ENCODE measurements around the gene MANBA.

Gene MANBA

DNA sequence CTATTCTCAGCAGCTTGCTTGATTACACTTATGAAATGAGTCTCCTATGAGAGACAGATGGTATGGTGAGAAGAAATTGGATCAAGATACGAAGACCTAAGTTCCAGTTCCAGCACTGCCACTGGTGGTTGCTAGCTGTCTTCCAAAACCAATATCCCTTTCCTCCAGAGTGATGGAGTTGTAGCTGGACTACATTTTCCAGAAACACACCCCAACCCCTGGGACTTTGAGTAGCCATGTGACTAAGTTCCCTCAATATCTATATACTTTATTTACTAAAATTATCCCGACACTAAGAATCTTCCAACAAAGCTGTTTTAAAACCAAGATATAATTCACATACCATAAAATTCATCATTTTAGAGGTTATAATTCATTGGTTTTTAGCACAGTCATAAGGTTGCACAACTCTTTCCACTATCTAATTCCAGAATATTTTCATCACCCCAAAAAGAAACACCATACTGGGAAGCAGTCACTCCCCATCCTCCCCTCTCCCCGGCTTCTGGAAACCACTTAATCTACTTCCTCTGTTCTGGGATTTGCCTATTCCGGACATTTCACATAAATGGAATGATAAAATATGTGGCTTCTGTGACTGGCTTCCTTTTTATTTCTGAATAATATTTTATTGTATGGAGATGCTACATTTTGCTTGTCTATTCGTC is 118.0 kb downstream of the MANBA start:
- no peak for TF ChIP-seq SIN3A (IDR thresholded peaks at IDR 0.05; ENCODE audit: borderline replicate concordance, insufficient read depth, low read length)
- TF ChIP-seq TAF1 (IDR thresholded peaks at IDR 0.05; ENCODE audit: borderline replicate concordance, insufficient read depth, low read length), result no peak
- TF ChIP-seq FOXP2 (optimal IDR thresholded peaks at IDR 0.05; ENCODE audit: borderline replicate concordance, extremely low read depth, extremely low read length, insufficient read depth), result no peak
- TF ChIP-seq POLR2AphosphoS5 (IDR thresholded peaks at IDR 0.05; ENCODE audit: low read depth, low read length), result no peak
- TF ChIP-seq, protein P1, sequence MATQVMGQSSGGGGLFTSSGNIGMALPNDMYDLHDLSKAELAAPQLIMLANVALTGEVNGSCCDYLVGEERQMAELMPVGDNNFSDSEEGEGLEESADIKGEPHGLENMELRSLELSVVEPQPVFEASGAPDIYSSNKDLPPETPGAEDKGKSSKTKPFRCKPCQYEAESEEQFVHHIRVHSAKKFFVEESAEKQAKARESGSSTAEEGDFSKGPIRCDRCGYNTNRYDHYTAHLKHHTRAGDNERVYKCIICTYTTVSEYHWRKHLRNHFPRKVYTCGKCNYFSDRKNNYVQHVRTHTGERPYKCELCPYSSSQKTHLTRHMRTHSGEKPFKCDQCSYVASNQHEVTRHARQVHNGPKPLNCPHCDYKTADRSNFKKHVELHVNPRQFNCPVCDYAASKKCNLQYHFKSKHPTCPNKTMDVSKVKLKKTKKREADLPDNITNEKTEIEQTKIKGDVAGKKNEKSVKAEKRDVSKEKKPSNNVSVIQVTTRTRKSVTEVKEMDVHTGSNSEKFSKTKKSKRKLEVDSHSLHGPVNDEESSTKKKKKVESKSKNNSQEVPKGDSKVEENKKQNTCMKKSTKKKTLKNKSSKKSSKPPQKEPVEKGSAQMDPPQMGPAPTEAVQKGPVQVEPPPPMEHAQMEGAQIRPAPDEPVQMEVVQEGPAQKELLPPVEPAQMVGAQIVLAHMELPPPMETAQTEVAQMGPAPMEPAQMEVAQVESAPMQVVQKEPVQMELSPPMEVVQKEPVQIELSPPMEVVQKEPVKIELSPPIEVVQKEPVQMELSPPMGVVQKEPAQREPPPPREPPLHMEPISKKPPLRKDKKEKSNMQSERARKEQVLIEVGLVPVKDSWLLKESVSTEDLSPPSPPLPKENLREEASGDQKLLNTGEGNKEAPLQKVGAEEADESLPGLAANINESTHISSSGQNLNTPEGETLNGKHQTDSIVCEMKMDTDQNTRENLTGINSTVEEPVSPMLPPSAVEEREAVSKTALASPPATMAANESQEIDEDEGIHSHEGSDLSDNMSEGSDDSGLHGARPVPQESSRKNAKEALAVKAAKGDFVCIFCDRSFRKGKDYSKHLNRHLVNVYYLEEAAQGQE (IDR thresholded peaks at IDR 0.05; ENCODE audit: insufficient read depth in 1 of 2, low read depth in 2 of 2, low read length in 2 of 2), result no peak

DNA sequence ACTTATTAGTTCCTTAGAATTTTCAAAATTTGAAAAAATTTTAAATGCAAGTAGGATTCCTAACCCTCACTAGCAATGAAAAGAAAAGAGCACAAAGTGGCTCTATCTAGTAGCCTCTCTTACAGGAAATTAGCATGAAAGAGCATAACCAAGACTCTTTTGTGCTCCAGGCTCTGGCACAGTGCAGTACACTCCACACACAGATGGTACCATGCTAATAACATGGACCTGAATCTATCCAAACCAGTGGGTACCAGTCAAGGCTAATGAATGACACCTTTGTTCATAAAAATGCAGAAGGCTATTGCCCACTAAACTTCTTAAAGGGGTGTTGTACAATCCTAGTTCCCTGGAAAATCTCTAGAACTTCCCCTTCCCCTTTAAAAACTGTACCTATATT is 119.0 kb downstream of the MANBA start:
- TF ChIP-seq SIN3A (IDR thresholded peaks at IDR 0.05; ENCODE audit: borderline replicate concordance, insufficient read depth, low read length), result no peak
- TF ChIP-seq, protein P1 (IDR thresholded peaks at IDR 0.05; ENCODE audit: insufficient read depth in 1 of 2, low read depth in 2 of 2, low read length in 2 of 2), result no peak
- no peak for TF ChIP-seq TAF1 (IDR thresholded peaks at IDR 0.05; ENCODE audit: borderline replicate concordance, insufficient read depth, low read length)
- no peak for TF ChIP-seq POLR2AphosphoS5 (IDR thresholded peaks at IDR 0.05; ENCODE audit: low read depth, low read length)
- no peak for TF ChIP-seq FOXP2 (optimal IDR thresholded peaks at IDR 0.05; ENCODE audit: borderline replicate concordance, extremely low read depth, extremely low read length, insufficient read depth)

DNA sequence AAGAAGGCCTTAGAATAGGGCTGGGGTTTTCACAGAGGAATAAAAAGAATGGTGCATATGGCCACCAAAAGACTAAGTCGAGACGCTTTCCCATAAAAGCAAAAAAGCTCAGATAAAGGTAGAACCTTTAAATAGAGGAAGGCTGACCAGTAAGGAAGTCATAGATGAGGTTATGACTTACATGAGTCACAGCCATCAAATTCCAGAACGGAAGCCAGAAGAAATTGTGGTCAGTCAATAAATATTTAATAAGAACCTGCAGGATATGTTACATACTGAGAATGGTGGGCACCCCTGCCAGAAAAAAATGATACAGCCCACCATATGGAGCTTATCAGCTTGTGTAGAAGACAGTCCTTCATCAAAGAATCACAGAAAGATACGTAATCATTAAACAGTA is 120.1 kb downstream of the MANBA start:
- TF ChIP-seq SIN3A (IDR thresholded peaks at IDR 0.05; ENCODE audit: borderline replicate concordance, insufficient read depth, low read length) (no peak), TAF1 (IDR thresholded peaks at IDR 0.05; ENCODE audit: borderline replicate concordance, insufficient read depth, low read length) (no peak), FOXP2 (optimal IDR thresholded peaks at IDR 0.05; ENCODE audit: borderline replicate concordance, extremely low read depth, extremely low read length, insufficient read depth) (no peak), POLR2AphosphoS5 (IDR thresholded peaks at IDR 0.05; ENCODE audit: low read depth, low read length) (no peak)
- TF ChIP-seq, protein P1 (IDR thresholded peaks at IDR 0.05; ENCODE audit: insufficient read depth in 1 of 2, low read depth in 2 of 2, low read length in 2 of 2), result no peak

DNA sequence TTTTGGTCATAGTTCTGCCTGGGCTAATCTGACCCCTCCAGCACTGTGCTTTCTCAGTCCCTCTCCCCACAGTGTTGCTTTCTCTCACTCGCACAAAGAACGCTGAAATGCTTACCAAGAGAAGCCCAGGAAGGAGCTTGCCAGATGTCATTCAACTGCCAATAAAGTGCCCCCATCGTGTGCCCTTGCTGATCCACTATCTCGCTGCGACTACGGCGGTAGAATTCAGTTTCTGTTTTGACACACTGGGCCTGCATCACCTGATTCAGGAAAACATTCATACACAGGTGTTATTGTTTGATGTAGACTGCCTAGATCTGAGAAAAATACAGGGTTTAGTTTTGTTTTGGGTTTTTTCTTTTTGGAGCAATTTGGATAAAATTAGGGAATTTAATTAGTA is 121.2 kb downstream of the MANBA start:
- TF ChIP-seq TAF1 (IDR thresholded peaks at IDR 0.05; ENCODE audit: borderline replicate concordance, insufficient read depth, low read length) (no peak), FOXP2 (optimal IDR thresholded peaks at IDR 0.05; ENCODE audit: borderline replicate concordance, extremely low read depth, extremely low read length, insufficient read depth) (no peak), POLR2AphosphoS5 (IDR thresholded peaks at IDR 0.05; ENCODE audit: low read depth, low read length) (no peak), SIN3A (IDR thresholded peaks at IDR 0.05; ENCODE audit: borderline replicate concordance, insufficient read depth, low read length) (no peak)
- TF ChIP-seq, protein P1 (IDR thresholded peaks at IDR 0.05; ENCODE audit: insufficient read depth in 1 of 2, low read depth in 2 of 2, low read length in 2 of 2), result no peak

Data from PFSK-1 (cell line).